Measurements from ENCODE around the gene CCDC68.

- TF ChIP-seq, protein P1, sequence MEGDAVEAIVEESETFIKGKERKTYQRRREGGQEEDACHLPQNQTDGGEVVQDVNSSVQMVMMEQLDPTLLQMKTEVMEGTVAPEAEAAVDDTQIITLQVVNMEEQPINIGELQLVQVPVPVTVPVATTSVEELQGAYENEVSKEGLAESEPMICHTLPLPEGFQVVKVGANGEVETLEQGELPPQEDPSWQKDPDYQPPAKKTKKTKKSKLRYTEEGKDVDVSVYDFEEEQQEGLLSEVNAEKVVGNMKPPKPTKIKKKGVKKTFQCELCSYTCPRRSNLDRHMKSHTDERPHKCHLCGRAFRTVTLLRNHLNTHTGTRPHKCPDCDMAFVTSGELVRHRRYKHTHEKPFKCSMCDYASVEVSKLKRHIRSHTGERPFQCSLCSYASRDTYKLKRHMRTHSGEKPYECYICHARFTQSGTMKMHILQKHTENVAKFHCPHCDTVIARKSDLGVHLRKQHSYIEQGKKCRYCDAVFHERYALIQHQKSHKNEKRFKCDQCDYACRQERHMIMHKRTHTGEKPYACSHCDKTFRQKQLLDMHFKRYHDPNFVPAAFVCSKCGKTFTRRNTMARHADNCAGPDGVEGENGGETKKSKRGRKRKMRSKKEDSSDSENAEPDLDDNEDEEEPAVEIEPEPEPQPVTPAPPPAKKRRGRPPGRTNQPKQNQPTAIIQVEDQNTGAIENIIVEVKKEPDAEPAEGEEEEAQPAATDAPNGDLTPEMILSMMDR (conservative IDR thresholded peaks at IDR 0.05; ENCODE audit: low read depth, low read length), result no peak
- no peak for TF ChIP-seq EZH2 (IDR thresholded peaks at IDR 0.05; ENCODE audit: borderline replicate concordance, low read depth, low read length, poor library complexity, severe bottlenecking)
These were observed 76.9 kb downstream of the CCDC68 start for GRCh38 chr18:54882318-54882717.

Data from A673 (cell line).